D721Med (cell line): ENCODE results near the gene TMTC4.

ENCODE experiments used
- DNase-seq: peaks from one replicate; pipeline ENCODE4 v3.0.0; 2011; ENCODE audit warnings: low spot score; ENCODE audit not compliant: insufficient read length
- FAIRE-seq: peaks from 2 replicates; lab custom pipeline; 2011; peaks lifted over from hg19 to GRCh38; lab: Jason Lieb, UNC
- CTCF ChIP-seq: IDR thresholded peaks from 2 replicates; pipeline ENCODE4 v1.5.1; 2012; ENCODE audit warnings: mild to moderate bottlenecking, control low read depth; ENCODE audit not compliant: insufficient read depth; ENCODE audit errors: missing control alignments

Gene TMTC4

DNA sequence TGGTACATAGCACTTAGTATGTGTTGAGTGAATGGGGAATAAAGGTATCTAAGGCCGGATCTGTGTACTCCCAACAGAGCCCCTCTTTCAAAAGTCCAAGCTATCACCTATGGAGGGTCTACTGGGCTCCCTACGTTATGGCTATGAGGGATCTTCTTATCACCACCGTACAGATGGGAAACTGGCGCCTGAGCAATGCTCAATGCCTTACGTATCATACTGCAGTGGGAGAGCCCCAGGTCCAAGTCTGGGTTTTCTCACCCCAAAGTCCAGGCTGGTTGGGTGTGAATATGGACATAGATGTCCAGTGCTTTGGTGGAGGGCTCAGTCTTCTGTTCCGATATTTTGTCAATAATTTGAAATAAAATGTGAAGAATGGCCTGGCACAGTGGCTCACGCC lies 72.9 kb downstream of the TMTC4 start:
- TF ChIP-seq CTCF, result no peak
- DNase-seq, result no peak
- FAIRE-seq, result no peak

- DNase-seq (no peak), FAIRE-seq (no peak)
- no peak for TF ChIP-seq CTCF
These were observed 73.7 kb downstream of the TMTC4 start for GRCh38 chr13:100600915-100601314.

DNA sequence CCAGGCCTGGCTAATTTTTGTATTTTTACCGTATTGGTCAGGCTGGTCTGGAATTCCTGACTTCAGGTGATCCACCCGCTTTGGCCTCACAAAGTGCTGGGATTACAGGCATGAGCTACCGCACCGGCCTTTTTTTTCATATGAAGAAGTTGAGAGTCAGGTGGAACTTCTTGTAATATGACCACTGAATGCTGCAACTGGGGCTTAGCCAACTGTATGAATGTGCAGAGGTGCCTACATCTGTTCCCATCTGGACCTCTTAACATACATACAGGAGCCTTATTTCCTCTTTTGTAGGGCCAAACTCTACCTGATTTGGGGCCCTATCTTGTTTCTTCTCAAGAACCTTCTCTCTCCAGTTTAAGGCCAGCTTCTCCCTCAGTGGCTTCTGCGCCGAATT lies 74.1 kb downstream of the TMTC4 start:
- DNase-seq (no peak), FAIRE-seq (no peak)
- no peak for TF ChIP-seq CTCF

- no peak for TF ChIP-seq CTCF
- DNase-seq (no peak), FAIRE-seq (no peak)
These were observed 77.3 kb downstream of the TMTC4 start for GRCh38 chr13:100597253-100597652.

DNA sequence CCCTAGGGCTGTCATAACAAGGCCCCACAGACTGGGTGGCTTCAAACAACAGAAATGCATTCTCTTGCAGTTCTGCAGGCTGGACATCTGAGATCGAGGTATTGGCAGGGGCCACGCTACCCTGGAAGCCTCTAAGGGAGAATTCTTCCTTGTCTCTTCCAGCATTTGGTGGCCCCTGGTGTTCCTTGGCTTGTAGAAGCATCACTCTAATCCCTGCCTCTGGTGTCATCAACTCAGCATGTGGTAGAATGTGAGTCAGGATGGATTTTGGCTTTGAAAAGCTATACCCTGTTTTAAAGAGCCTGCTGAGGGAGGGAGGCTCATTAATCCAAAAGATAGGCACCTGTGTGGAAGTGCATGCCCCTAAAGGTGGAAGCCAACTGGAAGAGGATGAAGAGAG lies 78.1 kb downstream of the TMTC4 start:
- TF ChIP-seq CTCF, result no peak
- FAIRE-seq (no peak), DNase-seq (no peak)

- DNase-seq (no peak), FAIRE-seq (no peak)
- peak; percentile 42 for TF ChIP-seq CTCF
These were observed 79.9 kb downstream of the TMTC4 start for GRCh38 chr13:100594731-100595130.

DNA sequence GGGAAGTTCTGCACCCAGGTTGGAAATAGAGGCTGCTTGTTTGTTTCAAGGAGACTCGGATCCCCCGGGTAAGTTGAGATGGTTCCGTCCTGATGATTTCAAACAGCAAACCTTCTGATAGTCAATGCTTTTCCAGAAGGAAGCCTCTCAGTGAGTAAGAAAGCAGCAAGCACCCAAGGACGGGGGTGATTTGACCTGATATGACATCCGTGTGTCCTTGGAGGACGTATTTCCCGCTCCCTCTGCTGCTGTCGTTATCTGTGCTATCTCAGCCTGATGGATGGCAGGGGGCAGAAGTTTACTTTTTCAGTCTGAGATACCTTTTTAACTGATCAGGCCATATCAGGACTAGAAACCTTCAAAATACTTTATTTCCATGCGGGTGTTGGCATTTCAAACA lies 80.3 kb downstream of the TMTC4 start:
- TF ChIP-seq CTCF, result no peak
- DNase-seq (no peak), FAIRE-seq (no peak)
